HS-27A (cell line): ENCODE data around the gene ITGA11.

Experiments
- DNase-seq: peaks from one replicate; pipeline ENCODE4 v3.0.0-alpha.2; 2012; ENCODE audit warnings: low read depth, missing footprints

The ITGA11 gene

GRCh38 chr15:68289621-68290352 lies 142.2 kb downstream of the ITGA11 start:
- DNase-seq = no peak

- no peak for DNase-seq
Measured at GRCh38 chr15:68289057-68289456, 142.9 kb downstream of the ITGA11 start.

- DNase-seq = no peak
Measured at GRCh38 chr15:68286256-68286655, 145.7 kb downstream of the ITGA11 start.

GRCh38 chr15:68285259-68285980 lies 146.5 kb downstream of the ITGA11 start:
- DNase-seq = no peak

GRCh38 chr15:68284616-68285258 lies 147.2 kb downstream of the ITGA11 start:
- DNase-seq = no peak

- DNase-seq = no peak
Measured at GRCh38 chr15:68283401-68283800, 148.6 kb downstream of the ITGA11 start.

GRCh38 chr15:68281008-68281407 lies 151.0 kb downstream of the ITGA11 start:
- DNase-seq = no peak

- no peak for DNase-seq
Measured at GRCh38 chr15:68279779-68280753, 151.9 kb downstream of the ITGA11 start.

- DNase-seq = no peak
Measured at GRCh38 chr15:68278595-68279405, 153.2 kb downstream of the ITGA11 start.

- no peak for DNase-seq
Measured at GRCh38 chr15:68278345-68278594, 153.7 kb downstream of the ITGA11 start.

- DNase-seq = peak; percentile 89
Measured at GRCh38 chr15:68277603-68278344, 154.2 kb downstream of the ITGA11 start, which contains the start of gene FEM1B. Gene FEM1B (plus strand): TSS chr15:68277745. CDS start chr15:68278418, 673 bp downstream.

GRCh38 chr15:68277131-68277602 lies 154.8 kb downstream of the ITGA11 start:
- no peak for DNase-seq

- DNase-seq = no peak
Measured at GRCh38 chr15:68276668-68277067, 155.3 kb downstream of the ITGA11 start.

- no peak for DNase-seq
Measured at GRCh38 chr15:68275165-68275746, 156.7 kb downstream of the ITGA11 start.

GRCh38 chr15:68274201-68274848 lies 157.6 kb downstream of the ITGA11 start:
- no peak for DNase-seq

- DNase-seq = no peak
Measured at GRCh38 chr15:68272721-68273271, 159.2 kb downstream of the ITGA11 start.

- DNase-seq = no peak
Measured at GRCh38 chr15:68271854-68272471, 160.0 kb downstream of the ITGA11 start.

- DNase-seq = no peak
Measured at GRCh38 chr15:68268405-68268804, 163.6 kb downstream of the ITGA11 start.

GRCh38 chr15:68265674-68266073 lies 166.3 kb downstream of the ITGA11 start:
- no peak for DNase-seq
